Breast epithelium (tissue), 4 donors: Measurements from ENCODE around the gene GRM2. TPM values are rescaled to one million over a fixed set of nuclear protein-coding genes. Genes with fewer than 3 reads are reported as not detected.

ENCODE experiments used
- DNase-seq, 2 donors: peaks; one replicate each; pipeline ENCODE4 v3.0.0-alpha.2; 2019; ENCODE audit warnings: low spot score in 2 of 2
- H3K27ac ChIP-seq, 2 donors: fragments of 200-600 bp; sonication (generic) in 1 of 2; one replicate each; pipeline ENCODE4 v1.5.1; 2016 to 2019; ENCODE audit warnings: mild to moderate bottlenecking in 1 of 2
- H3K27me3 ChIP-seq, 2 donors: fragments of 200-600 bp; sonication (generic) in 1 of 2; one replicate each; pipeline versions ENCODE4 v1.5.1 to v1.6.0; 2017 to 2019; ENCODE audit warnings: control low read depth in 1 of 2, mild to moderate bottlenecking in 1 of 2
- H3K36me3 ChIP-seq: fragments of 200-600 bp; one replicate; pipeline ENCODE4 v1.5.1; 2019
- H3K4me1 ChIP-seq, 2 donors: fragments of 200-600 bp; sonication (generic); one replicate each; pipeline ENCODE4 v1.5.1; 2016 to 2019; ENCODE audit warnings: control low read depth in 1 of 2
- H3K4me3 ChIP-seq, 3 donors: fragments of 200-600 bp; sonication (generic); 1 replicate in 2 of 3; 2 replicates in 1 of 3; pipeline ENCODE4 v1.5.1; 2016 to 2019; ENCODE audit warnings: mild to moderate bottlenecking in 3 of 3, moderate library complexity in 2 of 3
- H3K9me3 ChIP-seq, 2 donors: fragments of 200-600 bp; sonication (generic) in 1 of 2; one replicate each; pipeline ENCODE4 v1.5.1; 2016 to 2019; ENCODE audit warnings: control low read depth in 1 of 2
- POLR2A ChIP-seq: fragments of 450-650 bp; IDR thresholded peaks from one replicate; pipeline ENCODE4 v1.6.1; 2016; ENCODE audit warnings: antibody characterized with exemption, mild to moderate bottlenecking, moderate library complexity
- POLR2AphosphoS5 ChIP-seq, 3 donors: sonication (generic); formaldehyde crosslinking; IDR thresholded peaks; one replicate each; pipeline ENCODE4 v1.6.1; 2017; ENCODE audit warnings: antibody characterized with exemption in 3 of 3
- intact Hi-C: fragments of 100-400 bp; cut with DNase I; formaldehyde crosslinking; loops from one replicate; pipeline ENCODE4 v1.15.1; 2023; ENCODE audit warnings: low total_unique reads
- total RNA-seq, 3 donors: library from RNA; depleted of rRNA; stranded (reverse); fragments of >200 nt; gene quantifications; one replicate each; pipeline ENCODE4 v1.1.0, GENCODE V29; 2016
- TF ChIP-seq, protein P1 (sequence below), 3 donors: fragments of 450-650 bp; IDR thresholded peaks; one replicate each; pipeline ENCODE4 v1.5.1; 2016 to 2017; ENCODE audit warnings: antibody characterized with exemption in 3 of 3, mild to moderate bottlenecking in 3 of 3, moderate library complexity in 3 of 3

The GRM2 gene
- total RNA-seq, 3 donors from 2014 or later: 1.3 TPM; not detected in 2

GRCh38 chr3:51684971-51685751 lies 21.7 kb upstream of the GRM2 start:
- H3K9me3 ChIP-seq: no peaks in the 10 kb centered on the region
- H3K4me1 ChIP-seq: no peaks in the 10 kb centered on the region
- intact Hi-C loops: no loop called here
- H3K4me3 ChIP-seq: no peak overlapping the region
- no peaks in the 10 kb centered on the region for H3K36me3 ChIP-seq
- no peak for TF ChIP-seq POLR2A
- TF ChIP-seq, protein P1, sequence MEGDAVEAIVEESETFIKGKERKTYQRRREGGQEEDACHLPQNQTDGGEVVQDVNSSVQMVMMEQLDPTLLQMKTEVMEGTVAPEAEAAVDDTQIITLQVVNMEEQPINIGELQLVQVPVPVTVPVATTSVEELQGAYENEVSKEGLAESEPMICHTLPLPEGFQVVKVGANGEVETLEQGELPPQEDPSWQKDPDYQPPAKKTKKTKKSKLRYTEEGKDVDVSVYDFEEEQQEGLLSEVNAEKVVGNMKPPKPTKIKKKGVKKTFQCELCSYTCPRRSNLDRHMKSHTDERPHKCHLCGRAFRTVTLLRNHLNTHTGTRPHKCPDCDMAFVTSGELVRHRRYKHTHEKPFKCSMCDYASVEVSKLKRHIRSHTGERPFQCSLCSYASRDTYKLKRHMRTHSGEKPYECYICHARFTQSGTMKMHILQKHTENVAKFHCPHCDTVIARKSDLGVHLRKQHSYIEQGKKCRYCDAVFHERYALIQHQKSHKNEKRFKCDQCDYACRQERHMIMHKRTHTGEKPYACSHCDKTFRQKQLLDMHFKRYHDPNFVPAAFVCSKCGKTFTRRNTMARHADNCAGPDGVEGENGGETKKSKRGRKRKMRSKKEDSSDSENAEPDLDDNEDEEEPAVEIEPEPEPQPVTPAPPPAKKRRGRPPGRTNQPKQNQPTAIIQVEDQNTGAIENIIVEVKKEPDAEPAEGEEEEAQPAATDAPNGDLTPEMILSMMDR (IDR thresholded peaks at IDR 0.05): peak in 1 of 3 donors; percentile 19
- no peak for TF ChIP-seq POLR2AphosphoS5 (IDR thresholded peaks at IDR 0.05)
- peak overlapping the region; percentile 50 to 85 for H3K27ac ChIP-seq
- no peaks in the 10 kb centered on the region for H3K27me3 ChIP-seq
- no peak for DNase-seq

- TF ChIP-seq, protein P1 (IDR thresholded peaks at IDR 0.05): no peak
- TF ChIP-seq POLR2A: no peak
- no peak for TF ChIP-seq POLR2AphosphoS5 (IDR thresholded peaks at IDR 0.05)
- Histone ChIP-seq H3K27me3 (no peaks in the 10 kb centered on the region), H3K4me3 (no peak overlapping the region), H3K27ac (peak overlapping the region; percentile 50 to 85), H3K4me1 (peaks cover 0 to 2% of the 10 kb centered on the region in 2 donors), H3K9me3 (no peaks in the 10 kb centered on the region), H3K36me3 (no peaks in the 10 kb centered on the region)
- intact Hi-C loops: no loop called here
- DNase-seq: no peak
Measured at GRCh38 chr3:51686056-51686455, 20.8 kb upstream of the GRM2 start.

GRCh38 chr3:51686512-51687215 lies 20.2 kb upstream of the GRM2 start:
- H3K36me3 ChIP-seq: no peaks in the 10 kb centered on the region
- intact Hi-C loops: no loop called here
- peak in 1 of 3 donors; percentile 9 for TF ChIP-seq POLR2AphosphoS5 (IDR thresholded peaks at IDR 0.05)
- TF ChIP-seq, protein P1 (IDR thresholded peaks at IDR 0.05): no peak
- H3K4me3 ChIP-seq: no peak overlapping the region
- H3K27me3 ChIP-seq: no peaks in the 10 kb centered on the region
- H3K9me3 ChIP-seq: no peaks in the 10 kb centered on the region
- no peak for DNase-seq
- peak overlapping the region; percentile 50 to 85 for H3K27ac ChIP-seq
- H3K4me1 ChIP-seq: peaks cover 0 to 7% of the 10 kb centered on the region in 2 donors

DNA sequence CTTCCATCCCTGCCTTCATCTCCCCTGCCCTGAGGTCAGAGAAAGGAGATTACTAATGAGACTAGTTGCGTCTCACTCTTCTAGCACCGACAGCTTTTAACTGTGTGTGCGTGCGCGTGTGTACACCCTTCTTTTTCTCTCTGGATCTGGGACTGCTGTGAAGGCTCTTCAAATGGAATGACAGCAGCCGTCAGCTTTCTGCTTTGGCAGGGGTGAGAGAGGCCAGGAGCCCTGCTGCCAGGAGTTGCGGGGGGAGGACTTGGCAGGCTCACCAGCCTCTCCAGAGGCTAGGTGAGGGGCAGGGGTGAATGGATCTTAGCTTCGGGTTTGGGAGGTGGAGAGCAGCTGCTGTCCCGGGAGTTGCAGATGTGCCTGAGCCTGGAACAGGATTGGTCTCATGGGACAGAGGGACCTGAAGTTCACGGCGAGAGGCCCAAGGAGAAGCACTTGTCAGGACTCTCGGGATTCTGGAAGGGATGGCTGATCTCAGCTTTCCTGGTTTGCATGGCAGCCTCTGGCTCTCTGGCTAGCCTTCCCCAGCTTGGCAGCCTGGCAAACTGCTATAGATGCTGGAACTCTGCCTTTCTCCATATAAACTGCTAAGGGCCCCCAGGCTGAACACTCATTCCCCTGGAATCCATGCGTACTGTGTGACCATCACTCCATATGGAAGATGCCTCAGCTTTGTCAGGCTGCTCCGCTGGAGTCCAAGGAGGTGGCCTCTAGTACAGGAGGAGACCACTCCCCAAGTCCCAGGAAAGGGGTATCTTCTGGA lies 19.2 kb upstream of the GRM2 start:
- no peak for DNase-seq

More for the DNA sequence above, 19.2 kb upstream of the GRM2 start:
- peak overlapping the region; percentile 50 to 85 for H3K27ac ChIP-seq
- no peaks in the 10 kb centered on the region for H3K36me3 ChIP-seq
- H3K9me3 ChIP-seq: no peaks in the 10 kb centered on the region
- peaks cover 0 to 7% of the 10 kb centered on the region in 2 donors for H3K4me1 ChIP-seq
- no peak for TF ChIP-seq POLR2A
- TF ChIP-seq, protein P1 (IDR thresholded peaks at IDR 0.05): no peak
- no peak for TF ChIP-seq POLR2AphosphoS5 (IDR thresholded peaks at IDR 0.05)
- H3K4me3 ChIP-seq: no peak overlapping the region
- intact Hi-C loops: no loop called here
- no peaks in the 10 kb centered on the region for H3K27me3 ChIP-seq
